PC-3 (cell line): Measurements from ENCODE around the gene ST6GALNAC3. TPM values are rescaled to one million over a fixed set of nuclear protein-coding genes. Genes with fewer than 3 reads are reported as not detected.

ENCODE experiments used
- ATAC-seq: fragments of 200-7000 bp; cut with Tn5 transposase; 2 replicates; pipeline ENCODE4 v1.9.1; 2020; ENCODE audit warnings: mild to moderate bottlenecking, moderate library complexity
- BruUV-seq: library from RNA; stranded (reverse); fragments of 400-500 nt; replicated peaks from 2 replicates; lab custom pipeline; 2021; lab: Mats Ljungman, UMichigan
- CTCF ChIA-PET: fragments of 300-600 bp; sonication (Branson Sonifier 250); formaldehyde crosslinking; loops from one replicate; lab custom pipeline; 2022; ENCODE audit warnings: antibody characterized with exemption; lab: Charles Lee
- POLR2A ChIA-PET: fragments of 300-600 bp; sonication (Branson Sonifier 250); formaldehyde crosslinking; loops from one replicate; lab custom pipeline; 2022; ENCODE audit warnings: antibody characterized with exemption; ENCODE audit not compliant: unreplicated experiment; lab: Charles Lee
- DNase-seq: peaks from one replicate; pipeline ENCODE4 v3.0.0-alpha.2; 2015
- H2AFZ ChIP-seq: fragments of 300-600 bp; sonication (generic); 2 replicates; pipeline ENCODE4 v1.6.0; 2016; ENCODE audit warnings: antibody characterized with exemption, low read length
- H3F3A ChIP-seq: fragments of 300-600 bp; sonication (generic); one replicate; pipeline ENCODE4 v1.6.0; 2017; ENCODE audit warnings: antibody characterized with exemption, low read length, control low read depth, mild to moderate bottlenecking; ENCODE audit not compliant: unreplicated experiment
- H3K27ac ChIP-seq: fragments of 300-600 bp; sonication (generic); 2 replicates; pipeline ENCODE4 v1.5.1; 2016; ENCODE audit warnings: mild to moderate bottlenecking, low read length
- H3K27me3 ChIP-seq: fragments of 300-600 bp; sonication (generic); 2 replicates; pipeline ENCODE4 v1.6.1; 2016; ENCODE audit warnings: low read length, mixed read lengths
- H3K36me3 ChIP-seq: fragments of 300-600 bp; sonication (generic); 2 replicates; pipeline ENCODE4 v1.6.1; 2016; ENCODE audit warnings: low read depth, mixed run types, low read length, mixed read lengths
- H3K4me1 ChIP-seq: fragments of 300-600 bp; sonication (generic); 2 replicates; pipeline ENCODE4 v1.5.1; 2016; ENCODE audit warnings: low read length; ENCODE audit not compliant: insufficient read depth
- H3K4me2 ChIP-seq: fragments of 300-600 bp; sonication (generic); 2 replicates; pipeline ENCODE4 v1.6.0; 2016; ENCODE audit warnings: low read length
- H3K4me3 ChIP-seq: fragments of 300-600 bp; sonication (generic); 2 replicates; pipeline ENCODE4 v1.5.1; 2016; ENCODE audit warnings: mild to moderate bottlenecking, low read length, mixed read lengths
- H3K79me2 ChIP-seq: fragments of 300-600 bp; sonication (generic); 2 replicates; pipeline ENCODE4 v1.6.1; 2017; ENCODE audit warnings: low read length, mixed read lengths
- H3K9ac ChIP-seq: fragments of 300-600 bp; sonication (generic); 2 replicates; pipeline ENCODE4 v1.6.0; 2016; ENCODE audit warnings: mild to moderate bottlenecking, low read length
- H3K9me2 ChIP-seq: fragments of 300-600 bp; sonication (generic); replicated peaks from 2 replicates; pipeline ENCODE4 v1.6.1; 2016; ENCODE audit warnings: mixed run types, low read length, mixed read lengths
- H3K9me3 ChIP-seq: fragments of 300-600 bp; sonication (generic); 2 replicates; pipeline ENCODE4 v1.6.1; 2016; ENCODE audit warnings: low read length, mixed read lengths
- H4K20me1 ChIP-seq: fragments of 300-600 bp; sonication (generic); 2 replicates; pipeline ENCODE4 v1.6.1; 2016; ENCODE audit warnings: low read length, mixed read lengths
- CTCF ChIP-seq: fragments of 300-600 bp; sonication (generic); conservative IDR thresholded peaks from 2 replicates; pipeline ENCODE4 v1.5.1; 2017; ENCODE audit warnings: antibody characterized with exemption, low read depth, mild to moderate bottlenecking, low read length
- EZH2 ChIP-seq: fragments of 300-600 bp; sonication (generic); IDR thresholded peaks from one replicate; pipeline ENCODE4 v1.6.1; 2017; ENCODE audit warnings: antibody characterized with exemption, mild to moderate bottlenecking, low read length; ENCODE audit not compliant: unreplicated experiment
- EZH2phosphoT487 ChIP-seq: fragments of 300-600 bp; sonication (generic); IDR thresholded peaks from 2 replicates; pipeline ENCODE4 v1.6.1; 2018; ENCODE audit warnings: mild to moderate bottlenecking, antibody characterized with exemption, low read length, borderline replicate concordance
- intact Hi-C: fragments of 100-400 bp; cut with micrococcal nuclease; formaldehyde crosslinking; loops from 2 replicates; pipeline ENCODE4 v1.9.0; 2023
- total RNA-seq: library from RNA; depleted of rRNA; stranded (reverse); fragments of >200 nt; gene quantifications from 2 replicates; pipeline ENCODE4 v1.2.3, GENCODE V29; 2014

The ST6GALNAC3 gene
- total RNA-seq, 1 experiment from 2014 or later = not detected

- Histone ChIP-seq H3K9me2 (no peaks in the 10 kb centered on the region), H3K4me3 (no peak overlapping the region), H3K9ac (no peak overlapping the region), H3F3A (no peaks in the 10 kb centered on the region), H3K36me3 (no peaks in the 10 kb centered on the region), H3K9me3 (no peaks in the 10 kb centered on the region), H3K79me2 (no peaks in the 10 kb centered on the region), H3K4me2 (no peak overlapping the region), H4K20me1 (no peaks in the 10 kb centered on the region), H3K27me3 (peaks cover 4% of the 10 kb centered on the region; the same call in 1 of the 2 replicates), H2AFZ (no peak overlapping the region), H3K4me1 (no peaks in the 10 kb centered on the region), H3K27ac (no peak overlapping the region)
- intact Hi-C loops = no loop called here
- DNase-seq (no peak), ATAC-seq (no peak)
- POLR2A ChIA-PET = no interaction called here
- no TSS peak for BruUV-seq
- CTCF ChIA-PET = no interaction called here
- TF ChIP-seq CTCF (no peak), EZH2phosphoT487 (no peak), EZH2 (no peak)
These were observed 583.1 kb downstream of the ST6GALNAC3 start for GRCh38 chr1:76657623-76658022.

GRCh38 chr1:76659171-76659940 is 584.8 kb downstream of the ST6GALNAC3 start:
- ATAC-seq = no peak
- TF ChIP-seq EZH2 (no peak), CTCF (no peak), EZH2phosphoT487 (no peak)
- Histone ChIP-seq H4K20me1 (no peaks in the 10 kb centered on the region), H3K4me2 (no peak overlapping the region), H3K9ac (no peak overlapping the region), H3K27ac (no peak overlapping the region), H3K4me3 (no peak overlapping the region), H3K79me2 (no peaks in the 10 kb centered on the region), H3K9me3 (no peaks in the 10 kb centered on the region), H2AFZ (no peak overlapping the region), H3K4me1 (no peaks in the 10 kb centered on the region), H3F3A (no peaks in the 10 kb centered on the region), H3K27me3 (peaks cover 4% of the 10 kb centered on the region; the same call in 1 of the 2 replicates), H3K9me2 (no peaks in the 10 kb centered on the region), H3K36me3 (no peaks in the 10 kb centered on the region)
- BruUV-seq = no TSS peak
- ChIA-PET CTCF (no interaction called here), POLR2A (no interaction called here)
- peak; percentile 11 for DNase-seq
- intact Hi-C loops = no loop called here

GRCh38 chr1:76661531-76661930 is 587.0 kb downstream of the ST6GALNAC3 start:
- Histone ChIP-seq H3K79me2 (no peaks in the 10 kb centered on the region), H3K27ac (no peak overlapping the region), H3K9me3 (no peaks in the 10 kb centered on the region), H3K4me3 (no peak overlapping the region), H3K9me2 (no peaks in the 10 kb centered on the region), H3K4me1 (no peaks in the 10 kb centered on the region), H3K9ac (no peak overlapping the region), H3K4me2 (no peak overlapping the region), H2AFZ (no peak overlapping the region), H3K27me3 (peaks cover 4% of the 10 kb centered on the region; the same call in 1 of the 2 replicates), H4K20me1 (no peaks in the 10 kb centered on the region), H3F3A (no peaks in the 10 kb centered on the region), H3K36me3 (no peaks in the 10 kb centered on the region)
- intact Hi-C loops = no loop called here
- ChIA-PET CTCF (no interaction called here), POLR2A (no interaction called here)
- ATAC-seq (no peak), DNase-seq (no peak)
- no TSS peak for BruUV-seq
- no peak for TF ChIP-seq EZH2
- TF ChIP-seq EZH2phosphoT487 = no peak
- no peak for TF ChIP-seq CTCF
